Endothelial cell of umbilical vein (primary cell): ENCODE results near the gene COPS7A. TPM values are rescaled to one million over a fixed set of nuclear protein-coding genes. Genes with fewer than 3 reads are reported as not detected.

Experiments
- BruUV-seq: library from RNA; stranded (reverse); fragments of 400-500 nt; replicated peaks from 2 replicates; lab custom pipeline; 2021; lab: Mats Ljungman, UMichigan
- CTCF ChIA-PET: fragments of 300-600, 350-600 bp; sonication (Branson Sonifier 250); formaldehyde crosslinking; loops from one replicate; lab custom pipeline; 2021; ENCODE audit warnings: antibody characterized with exemption, inconsistent platforms; lab: Charles Lee
- POLR2A ChIA-PET: fragments of 300-600, 350-600 bp; sonication (Branson Sonifier 250); formaldehyde crosslinking; loops from one replicate; lab custom pipeline; 2021; ENCODE audit warnings: antibody characterized with exemption, inconsistent platforms; lab: Charles Lee
- DNase-seq: peaks from one replicate; pipeline ENCODE4 v3.0.0-alpha.2; 2011; ENCODE audit warnings: low read depth, low spot score
- FAIRE-seq: peaks from 2 replicates; lab custom pipeline; 2011; peaks lifted over from hg19 to GRCh38; lab: Jason Lieb, UNC
- H2AFZ ChIP-seq: 2 replicates; pipeline ENCODE4 v1.6.0; 2012; ENCODE audit warnings: low read depth, low read length, control low read depth, inconsistent platforms
- H3K27ac ChIP-seq: 2 replicates; pipeline ENCODE4 v1.5.1; 2011; ENCODE audit warnings: low read depth, mild to moderate bottlenecking, control low read depth, low read length, moderate library complexity; ENCODE audit not compliant: insufficient read depth
- H3K27me3 ChIP-seq, 2 experiments: 2 replicates each; pipeline versions ENCODE4 v1.6.0 to v1.6.1; 2011; ENCODE audit warnings: low read length in 2 of 2, mixed read lengths in 1 of 2; ENCODE audit not compliant: control insufficient read depth in 2 of 2, insufficient read depth in 2 of 2
- H3K36me3 ChIP-seq, 2 experiments: 2 replicates in 1 of 2; 3 replicates in 1 of 2; pipeline ENCODE4 v1.5.1; 2011; ENCODE audit warnings: low read length in 2 of 2, mild to moderate bottlenecking in 1 of 2, moderate library complexity in 1 of 2; ENCODE audit not compliant: control insufficient read depth in 2 of 2, insufficient read depth in 2 of 2; ENCODE audit errors: extremely low read depth in 1 of 2
- H3K4me1 ChIP-seq: 3 replicates; pipeline ENCODE4 v1.5.1; 2011; ENCODE audit warnings: mild to moderate bottlenecking, low read length; ENCODE audit not compliant: control insufficient read depth, insufficient read depth; ENCODE audit errors: extremely low read depth
- H3K4me2 ChIP-seq: 2 replicates; pipeline ENCODE4 v1.6.1; 2011; ENCODE audit warnings: low read length, control low read depth, mixed read lengths; ENCODE audit not compliant: insufficient read depth
- H3K4me3 ChIP-seq, 3 experiments: fragments of 200-600 bp in 1 of 3; sonication (generic), shearing (Covaris generic) in 1 of 3; replicated peaks in 1 of 3; 2 replicates each; pipeline ENCODE4 v1.5.1; 2011 to 2016; ENCODE audit warnings: control low read depth in 3 of 3, low read length in 3 of 3, mild to moderate bottlenecking in 2 of 3, inconsistent platforms in 1 of 3, low read depth in 1 of 3, moderate library complexity in 1 of 3; ENCODE audit not compliant: insufficient read depth in 1 of 3
- H3K79me2 ChIP-seq: 2 replicates; pipeline ENCODE4 v1.6.0; 2012; ENCODE audit warnings: low read length, inconsistent platforms; ENCODE audit not compliant: control insufficient read depth, insufficient read depth
- H3K9ac ChIP-seq: replicated peaks from 2 replicates; pipeline ENCODE3; 2011; ENCODE audit warnings: low read length, control low read depth; ENCODE audit not compliant: insufficient read depth; ENCODE audit errors: extremely low read depth
- H3K9me1 ChIP-seq: replicated peaks from 3 replicates; pipeline ENCODE4 v1.6.0; 2011; ENCODE audit warnings: mild to moderate bottlenecking, low read length; ENCODE audit not compliant: control insufficient read depth, insufficient read depth; ENCODE audit errors: extremely low read depth
- H3K9me3 ChIP-seq: replicated peaks from 2 replicates; pipeline ENCODE4 v1.5.1; 2012; ENCODE audit warnings: low read length, inconsistent platforms; ENCODE audit not compliant: control insufficient read depth, insufficient read depth
- H4K20me1 ChIP-seq: replicated peaks from 2 replicates; pipeline ENCODE3; 2011; ENCODE audit warnings: mild to moderate bottlenecking, low read length; ENCODE audit not compliant: control insufficient read depth, insufficient read depth; ENCODE audit errors: extremely low read depth
- EZH2 ChIP-seq: IDR thresholded peaks from 2 replicates; pipeline ENCODE4 v1.6.1; 2012; ENCODE audit warnings: borderline replicate concordance, low read depth, mild to moderate bottlenecking, moderate library complexity, low read length, inconsistent platforms; ENCODE audit not compliant: severe bottlenecking
- FOS ChIP-seq: IDR thresholded peaks from 2 replicates; pipeline ENCODE4 v1.6.1; 2011; ENCODE audit warnings: mild to moderate bottlenecking, low read length, moderate library complexity, borderline replicate concordance; ENCODE audit not compliant: insufficient read depth
- GATA2 ChIP-seq: IDR thresholded peaks from 2 replicates; pipeline ENCODE4 v1.7.0; 2011; ENCODE audit warnings: low read depth, mild to moderate bottlenecking, moderate library complexity, mixed read lengths, low read length; ENCODE audit not compliant: insufficient read length, insufficient read depth
- JUN ChIP-seq: IDR thresholded peaks from 2 replicates; pipeline ENCODE4 v1.6.1; 2011; ENCODE audit warnings: borderline replicate concordance, low read depth; ENCODE audit not compliant: insufficient read length, insufficient read depth
- MYC ChIP-seq: IDR thresholded peaks from one replicate; pipeline ENCODE4 v1.6.1; 2011; ENCODE audit warnings: mild to moderate bottlenecking, low read depth, low read length
- POLR2A ChIP-seq: IDR thresholded peaks from 2 replicates; pipeline ENCODE4 v1.6.1; 2012; ENCODE audit warnings: low read depth, mild to moderate bottlenecking, control low read depth, low read length
- POLR2AphosphoS5 ChIP-seq: IDR thresholded peaks from 2 replicates; pipeline ENCODE4 v1.6.1; 2012; ENCODE audit warnings: low read depth, mild to moderate bottlenecking, control low read depth, low read length, moderate library complexity; ENCODE audit not compliant: insufficient read depth
- dilution Hi-C: fragments of 300-500 bp; cut with MboI; formaldehyde crosslinking; loops from one replicate; pipeline ENCODE4 v1.15.0; 2019; ENCODE audit warnings: low sequenced_read_pairs; ENCODE audit not compliant: extremely low pct_ligation_motif_present
- intact Hi-C: fragments of 100-400 bp; cut with micrococcal nuclease; formaldehyde crosslinking; loops from one replicate; pipeline ENCODE4 v1.10.0; 2022
- polyA plus RNA-seq, 4 experiments: library from polyadenylated mRNA; depleted of rRNA in 3 of 4; stranded (reverse) in 3 of 4; unstranded in 1 of 4; fragments of >200 nt; gene quantifications; 2 replicates each; pipeline versions ENCODE4 v1.2.1 to v1.2.3, GENCODE V29; 2011 to 2012; ENCODE audit warnings: missing spikeins in 1 of 4
- total RNA-seq: library from RNA; stranded (reverse); gene quantifications from 2 replicates; pipeline ENCODE4 v1.2.3, GENCODE V29; 2021
- TF ChIP-seq, protein P1 (sequence below): IDR thresholded peaks from 2 replicates; pipeline ENCODE4 v1.6.1; 2011; ENCODE audit not compliant: insufficient read depth, insufficient read length
- TF ChIP-seq, protein P2 (sequence below), 2 donors: IDR thresholded peaks; 1 replicate in 1 of 2; 2 replicates in 1 of 2; pipeline ENCODE4 v1.5.1; 2011; ENCODE audit warnings: low read length in 2 of 2, mild to moderate bottlenecking in 2 of 2, moderate library complexity in 2 of 2, control low read depth in 1 of 2, inconsistent platforms in 1 of 2, low read depth in 1 of 2; ENCODE audit not compliant: insufficient read depth in 1 of 2; ENCODE audit errors: extremely low read depth in 1 of 2

Gene COPS7A
- total and polyA plus RNA-seq, 2 donors (not counting 3 experiments of a cell fraction or from before 2014, with no cell fraction given): 41.1 to 104 TPM

DNA sequence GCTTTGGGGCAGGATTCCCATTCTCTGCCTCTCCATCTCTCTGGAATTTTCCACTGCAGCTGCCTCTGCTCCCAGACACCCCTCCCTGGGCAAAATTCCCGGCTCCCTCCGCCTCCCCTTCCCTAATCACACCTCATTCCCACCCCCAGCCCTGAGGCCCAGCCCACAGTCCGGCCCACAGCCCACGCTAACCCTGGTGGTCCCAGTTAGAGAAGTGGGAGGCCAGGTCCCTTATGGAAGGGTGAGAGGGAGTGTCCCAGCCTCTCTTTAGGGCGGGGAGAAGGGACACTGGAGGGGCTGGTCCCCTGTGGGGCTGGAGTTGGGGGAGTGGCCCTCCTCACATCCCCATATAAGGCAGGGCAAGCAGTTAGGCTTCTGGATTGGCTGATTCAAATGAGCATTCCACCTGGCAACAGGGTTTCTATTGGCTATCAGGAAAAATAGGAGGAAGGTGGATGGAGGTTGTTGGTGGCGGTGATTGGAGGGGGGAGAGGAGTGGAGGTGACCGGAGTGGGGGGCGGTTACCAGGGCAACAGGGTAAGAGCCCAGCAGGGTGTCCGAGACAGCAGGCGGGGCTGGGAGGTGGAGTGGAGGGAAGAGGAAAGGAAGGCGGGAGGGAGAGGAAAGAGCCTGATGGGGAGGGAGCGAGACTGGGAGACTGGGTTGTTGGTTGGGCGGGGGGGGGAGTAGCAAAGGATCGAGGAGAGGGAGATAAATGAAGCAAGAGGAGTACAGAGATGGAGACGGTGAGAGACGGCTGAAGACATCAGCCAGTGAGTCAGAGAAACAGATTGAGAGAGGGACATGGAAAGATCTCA, 40.4 kb downstream of the COPS7A start:
- peak overlapping the region; percentile 61 for H3K4me2 ChIP-seq
- H3K79me2 ChIP-seq: peaks cover 27% of the 10 kb centered on the region
- H3K9ac ChIP-seq: peak overlapping the region; percentile 17
- peak; percentile 99 for DNase-seq
- H3K36me3 ChIP-seq: peaks cover 0 to 1% of the 10 kb centered on the region in 2 experiments
- H3K27me3 ChIP-seq: peaks cover 0 to 2% of the 10 kb centered on the region in 2 experiments
- FAIRE-seq: peak; percentile 99
- TF ChIP-seq FOS: no peak
- no peak for TF ChIP-seq GATA2
- TF ChIP-seq, protein P1, sequence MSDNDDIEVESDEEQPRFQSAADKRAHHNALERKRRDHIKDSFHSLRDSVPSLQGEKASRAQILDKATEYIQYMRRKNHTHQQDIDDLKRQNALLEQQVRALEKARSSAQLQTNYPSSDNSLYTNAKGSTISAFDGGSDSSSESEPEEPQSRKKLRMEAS: no peak
- TF ChIP-seq POLR2AphosphoS5: no peak
- no peak for TF ChIP-seq JUN
- no peak for TF ChIP-seq MYC
- TF ChIP-seq EZH2: no peak
- TF ChIP-seq POLR2A: no peak
- TF ChIP-seq, protein P2, sequence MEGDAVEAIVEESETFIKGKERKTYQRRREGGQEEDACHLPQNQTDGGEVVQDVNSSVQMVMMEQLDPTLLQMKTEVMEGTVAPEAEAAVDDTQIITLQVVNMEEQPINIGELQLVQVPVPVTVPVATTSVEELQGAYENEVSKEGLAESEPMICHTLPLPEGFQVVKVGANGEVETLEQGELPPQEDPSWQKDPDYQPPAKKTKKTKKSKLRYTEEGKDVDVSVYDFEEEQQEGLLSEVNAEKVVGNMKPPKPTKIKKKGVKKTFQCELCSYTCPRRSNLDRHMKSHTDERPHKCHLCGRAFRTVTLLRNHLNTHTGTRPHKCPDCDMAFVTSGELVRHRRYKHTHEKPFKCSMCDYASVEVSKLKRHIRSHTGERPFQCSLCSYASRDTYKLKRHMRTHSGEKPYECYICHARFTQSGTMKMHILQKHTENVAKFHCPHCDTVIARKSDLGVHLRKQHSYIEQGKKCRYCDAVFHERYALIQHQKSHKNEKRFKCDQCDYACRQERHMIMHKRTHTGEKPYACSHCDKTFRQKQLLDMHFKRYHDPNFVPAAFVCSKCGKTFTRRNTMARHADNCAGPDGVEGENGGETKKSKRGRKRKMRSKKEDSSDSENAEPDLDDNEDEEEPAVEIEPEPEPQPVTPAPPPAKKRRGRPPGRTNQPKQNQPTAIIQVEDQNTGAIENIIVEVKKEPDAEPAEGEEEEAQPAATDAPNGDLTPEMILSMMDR (IDR thresholded peaks at IDR 0.05; ENCODE audit: extremely low read depth in 1 of 2, insufficient read depth in 1 of 2, low read depth in 1 of 2, low read length in 2 of 2): no peak
- H2AFZ ChIP-seq: peak overlapping the region; percentile 89
- H3K4me1 ChIP-seq: peaks cover 38% of the 10 kb centered on the region
- H4K20me1 ChIP-seq: no peaks in the 10 kb centered on the region
- intact Hi-C loops (loop anchor here (1.0 kb wide), 4 partner anchors 11 to 75 kb away; partner anchors contain the start of genes COPS7A, MLF2 and ZNF384), dilution Hi-C loops (no loop called here)
- H3K9me1 ChIP-seq: no peaks in the 10 kb centered on the region
- no TSS peak for BruUV-seq
- peak overlapping the region in 1 of 3 experiments; percentile 36 for H3K4me3 ChIP-seq
- H3K9me3 ChIP-seq: no peaks in the 10 kb centered on the region
- ChIA-PET POLR2A (interaction anchor here (0.9 kb wide), 1 partner anchor 11 kb away, joined by 5 read pairs; the partner anchor contains the start of gene MLF2), CTCF (interaction anchor here (1.1 to 8.4 kb wide), 3 partner anchors 11 to 61 kb away, joined by 4 to 234 read pairs (median 28); partner anchors contain the start of gene MLF2)
- H3K27ac ChIP-seq: peak overlapping the region; percentile 70
